ENCODE measurements around the gene PAM16.
"Not testable (repeated sequence)": the region's sequence is repeated elsewhere in the genome, so short reads cannot be mapped to it uniquely, and the experiment has no call there.

Gene PAM16

DNA sequence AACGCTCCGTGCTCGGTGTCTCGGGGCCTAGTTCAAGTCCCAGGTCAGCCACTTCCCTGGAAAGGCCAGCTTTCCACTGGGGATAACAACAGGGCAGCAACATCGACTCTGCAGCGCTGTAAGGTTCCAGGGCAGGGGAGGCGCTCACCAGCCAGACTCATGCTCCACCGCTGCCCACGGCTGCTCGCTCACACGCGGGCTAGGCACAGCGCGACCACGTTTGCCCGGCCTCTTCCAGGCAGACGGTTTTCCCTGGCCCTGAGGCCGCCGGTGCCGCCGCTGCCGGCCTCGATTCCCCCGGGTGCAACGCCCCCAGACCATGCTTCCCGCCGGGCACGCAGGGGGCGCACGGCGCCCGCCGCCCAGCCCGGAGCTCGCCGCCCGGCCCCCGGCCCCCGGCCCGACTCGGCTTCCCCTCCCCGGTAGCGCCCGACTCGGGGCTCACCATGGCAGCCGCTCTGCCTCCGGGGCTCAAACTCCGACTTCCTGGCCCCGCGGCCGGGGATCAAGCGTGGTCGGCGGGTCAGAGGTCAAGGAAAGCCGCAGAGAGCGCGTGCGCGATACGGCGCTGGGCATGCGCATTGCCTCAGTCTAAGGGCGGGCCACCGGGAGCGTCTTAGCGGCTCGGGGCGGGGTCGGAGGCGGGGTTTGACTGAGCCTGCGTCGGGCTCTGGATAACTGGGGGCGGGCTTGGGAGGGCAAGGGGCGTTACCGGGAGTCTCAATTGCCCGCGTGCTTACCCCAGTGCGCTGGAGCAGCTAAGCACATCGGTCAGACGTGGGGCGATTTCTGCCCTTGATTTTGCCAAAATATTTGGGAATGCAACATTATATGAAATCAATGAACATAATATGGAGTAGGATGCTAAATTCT is at the start of gene PAM16:
Gene PAM16 (minus strand): TSS at position 535 of the 873 bp plus-strand sequence. CDS start 87 bp downstream, at position 448.
- peak; percentile 87 for DNase-seq (ENCODE audit: low read depth)

DNA sequence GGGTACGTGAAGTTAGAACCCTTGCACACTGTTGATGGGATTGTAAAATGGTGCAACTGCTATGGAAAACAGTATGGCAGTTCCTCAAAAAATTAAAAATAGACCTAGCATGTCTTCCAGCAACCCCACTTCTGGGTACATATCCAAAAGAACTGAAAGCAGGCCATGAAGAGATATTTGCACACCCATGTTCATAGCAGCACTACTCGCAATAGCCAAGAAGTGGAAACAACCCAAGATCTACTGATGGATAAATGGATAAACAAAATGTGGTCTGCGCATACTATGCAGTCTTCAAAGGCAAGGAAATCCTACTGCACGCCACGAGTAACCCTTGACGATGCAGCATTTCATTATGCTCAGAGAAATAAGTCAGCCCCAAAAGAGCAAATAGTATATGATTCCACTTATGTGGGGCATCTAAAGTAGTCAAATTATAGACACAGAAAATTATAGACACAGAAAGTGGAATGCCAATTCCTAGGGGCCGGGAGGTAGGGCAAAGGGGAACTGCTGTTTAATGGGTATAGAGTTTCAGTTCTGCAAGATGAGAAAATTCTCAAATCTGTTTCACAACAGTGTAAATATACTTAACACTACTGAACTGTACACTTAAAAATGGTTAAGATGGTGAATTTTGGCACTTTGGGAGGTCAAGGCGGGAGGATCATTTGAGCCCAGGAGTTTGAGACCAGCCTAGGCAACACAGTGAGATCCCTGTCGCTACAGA is 48.0 kb upstream of the PAM16 start:
- no peak for DNase-seq (ENCODE audit: low read depth)

DNA sequence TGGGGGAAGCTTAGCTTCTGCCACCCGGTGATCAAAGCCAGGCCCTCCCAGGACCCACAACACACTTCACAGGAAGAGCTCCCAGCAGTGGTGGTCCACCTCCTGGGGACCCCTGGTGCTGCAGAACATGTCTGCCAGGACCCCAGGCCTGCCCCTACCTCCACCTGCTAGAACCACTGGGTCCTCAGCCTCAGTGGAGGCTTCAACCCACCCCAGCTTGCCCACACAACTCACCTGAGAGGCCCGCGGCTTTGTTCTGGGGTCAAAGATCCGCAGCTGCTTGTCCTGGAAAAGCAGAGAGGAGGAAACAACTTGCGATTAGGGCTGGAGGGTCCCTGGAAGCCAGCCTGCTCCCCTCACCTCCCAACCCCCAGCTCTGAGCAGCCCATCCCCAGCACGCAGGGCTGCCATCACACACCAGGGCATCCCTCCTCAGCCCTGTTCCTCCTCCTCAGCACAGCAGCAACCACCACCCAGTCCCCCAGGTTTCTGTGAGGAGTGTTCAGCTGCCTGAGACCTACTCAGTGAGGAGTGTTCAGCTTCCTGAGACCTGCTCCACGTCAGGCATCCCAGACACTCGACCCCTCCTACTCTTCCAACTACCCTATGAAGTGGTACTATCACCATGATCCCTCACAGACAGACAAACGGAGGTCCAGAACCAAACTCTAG is 44.1 kb upstream of the PAM16 start:
- DNase-seq (ENCODE audit: low read depth) = no peak

DNA sequence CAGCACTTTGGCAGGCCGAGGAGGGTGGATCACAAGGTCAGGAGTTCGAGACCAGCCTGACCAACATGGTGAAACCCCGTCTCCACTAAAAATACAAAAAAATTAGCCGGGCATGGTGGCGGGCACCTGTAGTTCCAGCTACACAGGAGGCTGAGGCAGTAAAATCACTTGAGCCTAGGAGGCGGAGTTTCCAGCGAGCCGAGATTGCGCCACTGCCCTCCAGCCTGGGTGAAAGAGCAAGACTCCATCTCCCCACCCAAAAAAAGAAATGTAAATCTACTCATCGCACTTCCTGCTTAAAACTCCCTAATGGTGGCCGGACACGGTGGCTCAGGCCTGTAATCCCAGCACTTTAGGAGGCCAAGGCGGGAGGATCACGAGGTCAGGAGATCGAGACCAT is 42.7 kb upstream of the PAM16 start:
- DNase-seq (ENCODE audit: low read depth) = not testable (repeated sequence)

DNA sequence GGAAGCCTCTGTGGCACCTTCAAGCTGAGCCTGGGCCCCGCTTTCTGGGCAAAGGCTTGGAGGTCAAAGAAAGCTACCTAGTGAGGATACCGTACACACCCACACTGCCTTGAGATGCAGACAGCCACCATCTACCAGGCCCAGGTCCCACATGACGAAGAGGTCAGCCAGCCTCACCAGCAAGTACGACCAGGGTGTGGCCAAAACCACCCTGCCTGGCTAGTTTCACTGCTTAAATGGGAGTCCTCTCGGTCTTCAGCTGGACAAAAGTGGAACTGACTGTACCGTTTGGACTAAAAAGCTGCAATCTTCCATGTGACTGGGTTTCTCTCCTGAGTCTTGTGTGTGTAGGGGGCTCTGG is 42.1 kb upstream of the PAM16 start:
- no peak for DNase-seq (ENCODE audit: low read depth)

- DNase-seq (ENCODE audit: low read depth) = peak; percentile 65
Observed at GRCh38 chr16:4392382-4393239, 41.5 kb upstream of the PAM16 start.

DNA sequence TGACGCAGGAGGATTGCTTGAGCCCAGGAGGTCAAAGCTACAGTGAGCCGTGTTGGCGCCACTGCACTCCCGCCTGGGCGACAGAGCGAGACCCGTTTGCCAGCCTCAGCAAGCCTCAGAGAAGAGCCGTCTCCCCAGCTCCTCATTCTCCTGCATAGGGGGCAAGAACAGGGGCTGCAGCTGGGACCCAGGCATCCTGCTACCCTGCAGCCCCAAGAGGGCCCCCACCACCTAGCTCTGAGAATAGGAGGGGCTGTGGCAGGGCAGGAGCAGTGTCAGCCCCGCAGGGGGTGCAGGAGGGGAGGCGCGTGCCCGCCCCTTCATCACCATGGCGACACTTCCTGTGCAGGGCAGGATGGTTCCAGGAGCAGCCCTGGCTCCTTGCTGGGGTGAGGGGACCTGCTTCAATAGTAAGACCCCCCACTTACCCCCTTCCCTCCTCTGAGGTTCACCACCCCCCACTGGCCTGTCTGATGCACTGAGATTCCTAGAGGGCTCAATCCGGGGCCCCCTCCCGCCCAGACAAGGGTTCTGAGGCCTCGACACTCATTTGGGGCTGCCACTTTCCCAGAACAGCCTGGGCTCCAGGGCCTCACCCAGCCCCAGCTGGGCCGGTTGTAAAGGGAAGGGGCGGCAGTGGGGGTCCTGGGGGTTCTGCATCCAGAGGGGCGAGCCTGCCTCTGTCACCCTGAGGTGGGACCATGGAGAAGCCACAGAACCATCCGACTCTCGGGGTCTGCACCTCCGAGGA is 40.7 kb upstream of the PAM16 start:
- DNase-seq (ENCODE audit: low read depth) = no peak

- DNase-seq (ENCODE audit: low read depth) = no peak
Observed at GRCh38 chr16:4390266-4391260, 39.4 kb upstream of the PAM16 start.

GRCh38 chr16:4389051-4389955 is 38.2 kb upstream of the PAM16 start:
- DNase-seq (ENCODE audit: low read depth) = no peak

DNA sequence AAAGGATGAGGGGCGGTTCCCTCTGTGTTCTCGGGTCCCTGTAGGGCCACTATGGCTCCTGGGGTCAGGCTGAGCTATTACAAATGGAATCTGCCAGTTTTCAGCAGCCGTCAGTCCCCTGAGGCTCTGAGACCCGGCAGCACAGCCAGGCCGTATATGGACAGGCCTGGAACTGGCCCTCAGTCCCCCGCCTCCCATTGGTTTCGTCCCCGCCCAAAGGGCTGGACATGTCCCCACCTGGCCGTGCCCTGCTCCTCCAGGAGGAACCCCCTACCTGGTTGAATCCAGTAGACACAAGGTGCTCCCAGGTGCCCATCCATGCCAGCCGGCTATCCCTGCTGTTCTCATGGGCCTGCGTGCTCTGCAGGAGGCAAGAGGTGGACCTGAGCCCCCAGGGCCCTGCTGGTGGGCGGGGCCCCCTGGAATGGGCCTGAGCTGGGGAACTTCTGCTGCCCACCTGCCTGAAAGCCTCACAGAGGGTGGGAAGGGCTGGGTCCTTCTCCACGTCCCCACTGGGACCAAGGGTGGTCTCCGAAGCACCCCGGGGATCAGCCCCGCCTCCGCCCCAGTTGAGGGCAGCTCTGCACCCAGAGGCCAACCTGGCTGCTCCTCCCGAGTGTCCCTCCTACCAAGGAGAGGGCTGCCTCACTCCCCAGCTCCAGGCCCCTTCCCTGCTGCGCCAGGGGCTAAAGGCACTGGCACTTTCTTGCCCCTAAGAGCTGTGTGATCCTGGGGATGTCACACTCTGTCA is 37.3 kb upstream of the PAM16 start:
- DNase-seq (ENCODE audit: low read depth) = no peak

- DNase-seq (ENCODE audit: low read depth) = no peak
Observed at GRCh38 chr16:4387781-4388180, 36.7 kb upstream of the PAM16 start.

GRCh38 chr16:4386951-4387565 is 35.9 kb upstream of the PAM16 start:
- peak; percentile 57 for DNase-seq (ENCODE audit: low read depth)

DNA sequence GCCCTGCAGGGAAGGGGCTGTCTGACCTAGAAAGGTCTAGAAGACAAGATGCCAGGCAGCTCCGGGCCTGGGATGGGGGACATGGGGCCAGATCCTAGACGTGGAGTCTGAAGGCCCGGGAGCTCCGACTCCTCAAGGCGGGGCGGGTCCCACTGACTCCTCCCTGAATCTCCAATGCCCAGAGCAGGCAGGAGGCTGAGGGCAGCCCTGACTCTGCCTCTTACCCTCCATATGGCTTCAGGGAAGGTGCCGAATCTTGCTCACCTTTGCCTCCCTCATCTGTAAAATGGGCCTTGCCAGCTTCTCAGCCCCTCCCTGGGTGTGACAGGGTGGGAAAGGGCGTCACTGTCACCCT is 35.3 kb upstream of the PAM16 start:
- peak; percentile 32 for DNase-seq (ENCODE audit: low read depth)

- DNase-seq (ENCODE audit: low read depth) = no peak
Observed at GRCh38 chr16:4385789-4386450, 34.8 kb upstream of the PAM16 start.

DNA sequence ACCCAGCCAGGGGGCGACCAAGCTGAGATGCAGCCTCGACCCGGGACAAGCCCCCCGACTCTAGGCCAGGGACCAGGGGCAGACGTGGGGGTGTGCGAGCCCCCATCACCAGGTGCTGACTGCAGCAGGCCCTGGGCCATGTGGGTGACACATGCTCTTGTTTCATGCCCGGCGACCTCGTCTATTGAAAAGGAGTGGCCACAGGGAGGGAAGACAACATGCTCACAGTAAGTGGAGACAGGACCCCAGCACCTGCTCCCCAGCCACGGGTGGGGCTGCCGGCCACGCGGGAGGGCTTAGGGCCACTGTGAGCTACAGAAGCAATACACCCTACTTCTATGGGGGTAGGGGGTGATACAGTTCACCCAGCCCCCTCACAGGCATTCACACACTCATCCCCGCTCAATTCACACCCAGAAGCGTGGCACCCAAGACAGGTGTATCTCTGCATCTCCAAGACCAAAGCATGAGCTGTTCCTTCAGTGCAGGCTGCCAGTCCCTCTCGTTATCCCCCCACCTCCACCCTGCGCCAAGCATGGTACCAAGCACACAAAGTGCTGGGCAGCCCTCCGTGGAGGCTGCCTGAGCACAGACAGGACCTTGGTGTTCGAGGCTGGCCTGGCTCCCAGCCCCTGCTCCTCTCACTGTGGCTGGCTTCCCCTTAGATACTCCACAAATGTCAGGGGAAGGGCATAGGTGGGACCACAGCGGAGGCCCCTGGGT is 34.1 kb upstream of the PAM16 start:
- no peak for DNase-seq (ENCODE audit: low read depth)

GRCh38 chr16:4384509-4384942 is 33.4 kb upstream of the PAM16 start:
- DNase-seq (ENCODE audit: low read depth) = no peak

Data from amniotic epithelial cell (primary cell).